NT2/D1 (cell line): ENCODE results near the gene IL1RN.

Experiments
- DNase-seq: peaks from one replicate; pipeline ENCODE4 v3.0.0-alpha.2; 2011; ENCODE audit warnings: low read depth, low spot score
- H3K27me3 ChIP-seq: 2 replicates; pipeline ENCODE4 v1.6.0; 2011; ENCODE audit warnings: mild to moderate bottlenecking; ENCODE audit not compliant: insufficient read length, insufficient read depth
- H3K36me3 ChIP-seq: 2 replicates; pipeline ENCODE4 v1.6.1; 2011; ENCODE audit warnings: mild to moderate bottlenecking, low read length, mixed read lengths; ENCODE audit not compliant: insufficient read depth, insufficient read length
- H3K4me1 ChIP-seq: 2 replicates; pipeline ENCODE4 v1.5.1; 2011; ENCODE audit not compliant: insufficient read depth, insufficient read length
- H3K4me3 ChIP-seq: 2 replicates; pipeline ENCODE4 v1.5.1; 2011; ENCODE audit warnings: low read depth; ENCODE audit not compliant: insufficient read length
- H3K9ac ChIP-seq: 2 replicates; pipeline ENCODE4 v1.6.0; 2011; ENCODE audit warnings: low read depth; ENCODE audit not compliant: insufficient read length
- H3K9me3 ChIP-seq: 2 replicates; pipeline ENCODE4 v1.5.1; 2011; ENCODE audit warnings: mild to moderate bottlenecking, low read length; ENCODE audit not compliant: insufficient read depth
- SUZ12 ChIP-seq: IDR thresholded peaks from 2 replicates; pipeline ENCODE4 v1.6.1; 2011; ENCODE audit not compliant: insufficient read length, insufficient read depth; ENCODE audit errors: extremely low read depth
- YY1 ChIP-seq: IDR thresholded peaks from 2 replicates; pipeline ENCODE4 v1.6.1; 2011; ENCODE audit not compliant: insufficient read length, insufficient read depth
- ZNF274 ChIP-seq: IDR thresholded peaks from 2 replicates; pipeline ENCODE4 v1.6.1; 2011; ENCODE audit warnings: mild to moderate bottlenecking, low read depth, low read length

The IL1RN gene

DNA sequence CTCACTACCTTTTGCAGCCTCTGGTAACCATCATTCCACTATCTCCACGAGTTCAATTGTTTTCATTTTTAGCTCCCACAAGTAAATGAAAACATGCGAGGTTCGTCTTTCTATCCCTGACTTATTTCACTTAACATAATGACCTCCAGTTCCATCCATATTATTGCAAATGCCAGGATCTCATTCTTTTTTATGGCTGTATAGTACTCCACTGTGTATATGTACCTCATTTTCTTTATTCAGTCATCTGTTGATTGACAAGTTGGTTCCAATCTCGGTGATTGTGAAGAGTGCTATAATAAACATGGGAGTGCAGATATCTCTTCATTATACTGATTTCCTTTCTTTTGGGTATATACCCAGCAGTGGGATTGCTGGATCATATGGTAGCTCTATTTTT is 16.9 kb downstream of the IL1RN start:
- DNase-seq: no peak

DNA sequence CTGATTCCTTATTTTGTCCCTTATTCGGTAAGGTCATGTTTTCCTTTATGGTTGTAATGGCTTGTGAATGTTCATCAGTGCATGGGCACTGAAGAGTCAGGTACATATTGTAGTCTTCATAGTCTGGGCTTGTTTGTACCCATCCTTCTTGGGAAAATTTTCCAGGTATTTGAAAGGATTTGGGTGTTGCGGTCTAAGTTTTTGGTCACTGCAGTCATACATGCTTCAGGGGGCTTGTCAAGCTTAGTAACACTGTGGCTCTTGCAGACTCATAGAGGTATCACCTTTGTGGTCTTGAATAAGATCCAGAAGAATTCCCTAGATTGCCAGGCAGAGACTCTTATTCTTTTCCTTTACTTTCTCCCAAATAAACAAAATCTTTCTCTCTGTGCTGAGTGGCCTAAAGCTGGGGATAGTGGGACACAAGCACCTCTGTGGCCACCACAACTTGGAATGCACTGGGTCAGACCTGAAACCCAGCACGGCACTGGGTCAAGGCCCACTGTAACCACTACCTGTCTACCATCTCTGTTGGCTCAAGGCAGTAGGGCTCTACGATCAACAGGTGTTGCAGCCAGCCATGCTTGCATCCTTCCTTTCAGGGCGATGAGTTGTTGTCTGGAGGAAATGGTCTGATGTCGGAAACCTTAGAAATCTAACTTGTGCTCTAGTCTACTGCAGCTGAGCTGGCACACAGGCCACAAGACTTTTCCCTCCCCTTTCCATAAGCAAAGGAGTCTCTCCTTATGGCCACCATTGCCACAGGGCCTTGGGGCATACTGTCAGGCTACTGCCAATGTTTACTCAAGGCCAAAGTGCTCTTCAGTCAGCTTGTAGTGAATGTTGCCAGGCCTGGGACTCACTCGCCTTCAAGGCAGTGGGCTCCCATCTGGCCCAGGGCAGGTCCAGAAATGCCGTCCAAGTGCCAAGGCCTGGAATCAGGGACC is 21.5 kb downstream of the IL1RN start:
- Histone ChIP-seq H3K36me3 (no peaks in the 10 kb centered on the region), H3K4me1 (no peaks in the 10 kb centered on the region), H3K4me3 (no peak overlapping the region), H3K9me3 (no peaks in the 10 kb centered on the region), H3K27me3 (no peaks in the 10 kb centered on the region), H3K9ac (no peak overlapping the region)
- DNase-seq: no peak
- TF ChIP-seq YY1 (no peak), SUZ12 (no peak), ZNF274 (no peak)

More for the DNA sequence above, 16.9 kb downstream of the IL1RN start:
- no peak for TF ChIP-seq ZNF274
- no peak for TF ChIP-seq SUZ12
- no peak for TF ChIP-seq YY1
- Histone ChIP-seq H3K4me1 (no peaks in the 10 kb centered on the region), H3K27me3 (no peaks in the 10 kb centered on the region), H3K4me3 (no peak overlapping the region), H3K36me3 (no peaks in the 10 kb centered on the region), H3K9me3 (no peaks in the 10 kb centered on the region), H3K9ac (no peak overlapping the region)

DNA sequence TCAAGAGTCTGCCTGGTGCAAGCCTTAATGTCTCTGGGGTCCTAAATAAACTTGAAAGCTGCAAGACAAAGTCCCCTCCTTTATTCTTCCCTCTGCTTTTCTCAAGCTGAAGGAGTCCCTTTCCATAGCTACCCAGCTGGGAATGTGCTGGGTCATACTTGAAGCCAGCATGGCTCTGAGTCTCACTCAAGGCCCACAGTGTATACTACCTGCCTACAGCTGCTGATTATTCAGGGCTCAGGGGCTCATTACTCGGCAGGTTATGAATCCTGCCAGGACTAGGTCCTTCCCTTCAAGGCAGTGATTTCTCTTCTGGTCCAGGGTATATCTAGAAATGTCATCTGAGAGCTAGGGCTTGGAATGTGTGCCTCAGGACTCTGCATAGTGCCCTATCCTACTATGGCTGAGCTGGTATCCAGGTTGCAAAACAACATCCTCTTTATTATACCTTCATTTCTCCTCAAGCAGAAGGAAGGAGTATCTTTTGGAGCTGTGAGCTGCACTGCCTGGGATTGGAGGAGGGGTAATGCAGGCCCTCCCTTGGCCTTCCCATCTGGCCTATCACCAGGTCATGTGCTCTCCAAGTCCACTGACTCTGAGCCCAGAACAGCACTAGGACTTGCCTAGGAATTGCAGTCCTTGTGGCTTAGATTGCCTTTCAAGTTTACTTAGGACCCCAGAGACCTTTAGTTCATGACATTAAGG is 22.3 kb downstream of the IL1RN start:
- Histone ChIP-seq H3K9ac (no peak overlapping the region), H3K36me3 (no peaks in the 10 kb centered on the region), H3K27me3 (no peaks in the 10 kb centered on the region), H3K9me3 (no peaks in the 10 kb centered on the region), H3K4me1 (no peaks in the 10 kb centered on the region), H3K4me3 (no peak overlapping the region)
- no peak for TF ChIP-seq SUZ12
- TF ChIP-seq ZNF274: no peak
- no peak for TF ChIP-seq YY1
- DNase-seq: no peak

DNA sequence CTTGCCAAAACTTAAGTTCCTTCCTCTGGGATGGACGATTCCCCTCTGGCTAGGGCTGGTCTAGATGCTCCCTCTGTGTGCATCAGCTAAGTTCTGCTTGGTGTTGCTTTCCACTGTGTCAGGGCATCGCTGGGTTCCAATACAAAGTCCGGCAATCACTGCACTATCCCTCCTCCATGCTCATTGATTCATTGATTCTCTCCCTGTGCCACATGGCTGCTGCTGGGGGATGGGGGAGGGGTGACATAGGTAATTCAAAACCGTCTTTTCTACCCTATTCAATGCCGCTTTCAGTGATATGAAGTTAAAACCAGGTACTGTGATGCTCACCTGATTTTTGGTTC is 22.8 kb downstream of the IL1RN start:
- no peak overlapping the region for H3K9ac ChIP-seq
- no peaks in the 10 kb centered on the region for H3K4me1 ChIP-seq
- H3K9me3 ChIP-seq: no peaks in the 10 kb centered on the region
- H3K27me3 ChIP-seq: no peaks in the 10 kb centered on the region
- no peak overlapping the region for H3K4me3 ChIP-seq
- no peak for TF ChIP-seq YY1
- no peak for TF ChIP-seq ZNF274
- no peak for TF ChIP-seq SUZ12
- H3K36me3 ChIP-seq: no peaks in the 10 kb centered on the region
- DNase-seq: no peak

DNA sequence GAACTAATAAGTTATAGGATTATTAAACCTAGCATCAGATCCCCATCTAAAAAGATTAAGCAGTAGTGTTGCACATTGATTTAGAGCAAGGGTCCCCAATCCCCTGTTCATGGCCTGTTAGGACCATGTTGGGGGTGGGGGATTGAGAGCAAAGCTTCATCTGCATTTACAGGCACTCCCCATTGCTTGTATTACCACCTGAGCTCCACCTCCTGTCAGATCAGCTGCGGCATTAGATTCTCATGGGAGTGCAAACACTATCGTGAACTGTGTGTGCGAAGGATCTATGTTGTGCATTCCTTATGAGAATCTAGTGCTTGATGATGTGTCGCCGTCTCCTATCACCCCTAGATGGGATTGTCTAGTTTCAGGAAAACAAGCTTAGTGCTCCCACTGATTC is 27.9 kb downstream of the IL1RN start:
- peaks cover 9% of the 10 kb centered on the region for H3K4me1 ChIP-seq
- no peak overlapping the region for H3K4me3 ChIP-seq
- TF ChIP-seq SUZ12 (no peak), ZNF274 (no peak), YY1 (no peak)
- no peaks in the 10 kb centered on the region for H3K9me3 ChIP-seq
- no peak overlapping the region for H3K9ac ChIP-seq
- peaks cover 13% of the 10 kb centered on the region for H3K27me3 ChIP-seq
- H3K36me3 ChIP-seq: no peaks in the 10 kb centered on the region
- DNase-seq: no peak

DNA sequence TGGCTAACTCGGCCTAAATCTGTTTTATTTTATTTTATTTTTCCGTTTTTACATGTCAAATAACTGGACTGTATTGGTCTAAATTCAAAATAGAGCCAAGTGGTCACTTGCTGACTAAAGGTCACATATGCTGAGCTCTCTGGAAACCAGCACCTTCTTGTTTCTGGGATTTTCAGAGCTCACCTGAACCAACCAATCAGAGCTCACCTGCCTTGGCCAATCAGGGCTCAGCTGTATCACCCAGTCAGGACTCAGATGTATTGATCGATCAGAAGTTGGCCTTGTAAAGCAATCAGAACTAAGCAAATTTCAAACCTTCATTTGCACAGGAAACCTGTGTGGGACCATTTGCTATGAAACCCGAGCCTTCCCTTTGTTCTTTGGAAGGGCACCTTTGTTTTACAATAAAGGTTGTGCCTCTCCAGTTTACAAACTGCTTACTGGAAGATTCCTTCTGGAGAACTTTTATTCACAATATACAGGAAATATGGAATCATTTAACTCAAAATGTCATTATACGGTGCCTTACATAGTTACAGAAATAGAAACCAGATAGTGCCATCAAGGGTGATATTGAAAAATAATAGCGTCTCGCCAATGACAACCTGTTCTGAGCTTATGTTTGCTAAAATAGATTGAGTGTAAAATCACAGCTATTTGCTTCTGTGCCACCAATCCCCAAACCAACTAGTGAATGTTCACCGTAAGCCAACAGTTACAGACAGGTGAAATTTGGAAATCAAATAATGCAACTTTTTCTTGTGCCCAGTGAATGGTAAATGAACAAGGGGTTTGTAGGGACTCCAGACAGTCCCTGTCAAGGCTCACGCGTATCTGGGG is 29.1 kb downstream of the IL1RN start:
- Histone ChIP-seq H3K9ac (peak overlapping the region; percentile 51), H3K4me3 (peak overlapping the region; percentile 38), H3K4me1 (peaks cover 9% of the 10 kb centered on the region), H3K27me3 (peaks cover 13% of the 10 kb centered on the region), H3K36me3 (no peaks in the 10 kb centered on the region), H3K9me3 (no peaks in the 10 kb centered on the region)
- TF ChIP-seq ZNF274 (no peak), SUZ12 (no peak), YY1 (no peak)
- DNase-seq: no peak
